Stomach (tissue), 9 donors: ENCODE data around the gene RMND5A. TPM values are rescaled to one million over a fixed set of nuclear protein-coding genes. Genes with fewer than 3 reads are reported as not detected.
A peak's percentile ranks its signal among the peaks of the same experiment; 100 is the strongest.

Source experiments
- DNase-seq, 2 donors: peaks; one replicate each; pipeline versions ENCODE4 v3.0.0 to v3.0.0-alpha.2; 2013 to 2019
- H3K27ac ChIP-seq, 5 donors: fragments of 200-600 bp in 4 of 5; sonication (generic) in 4 of 5; one replicate each; pipeline ENCODE4 v1.5.1; 2013 to 2019; ENCODE audit warnings: mild to moderate bottlenecking in 1 of 5, moderate library complexity in 1 of 5
- H3K27me3 ChIP-seq, 3 donors: fragments of 200-600 bp; sonication (generic); one replicate each; pipeline ENCODE4 v1.5.1; 2017 to 2019; ENCODE audit warnings: mixed run types in 1 of 3
- H3K36me3 ChIP-seq, 4 donors: fragments of 200-600 bp; sonication (generic); 1 replicate in 3 of 4; 2 replicates in 1 of 4; pipeline ENCODE4 v1.5.1; 2016 to 2019
- H3K4me1 ChIP-seq, 4 donors: fragments of 200-600 bp; sonication (generic); one replicate each; pipeline ENCODE4 v1.5.1; 2016 to 2019
- H3K4me3 ChIP-seq, 4 donors: fragments of 200-600 bp; sonication (generic) in 3 of 4; one replicate each; pipeline ENCODE4 v1.5.1; 2016 to 2019; ENCODE audit warnings: mild to moderate bottlenecking in 1 of 4
- H3K9me3 ChIP-seq, 4 donors: fragments of 200-600 bp; sonication (generic); one replicate each; pipeline ENCODE4 v1.5.1; 2016 to 2019
- EP300 ChIP-seq: sonication (generic); formaldehyde crosslinking; IDR thresholded peaks from one replicate; pipeline ENCODE4 v1.6.1; 2017; ENCODE audit warnings: antibody characterized with exemption
- POLR2A ChIP-seq, 4 donors: fragments of 450-650 bp; IDR thresholded peaks; one replicate each; pipeline ENCODE4 v1.6.1; 2016; ENCODE audit warnings: antibody characterized with exemption in 4 of 4, control low read depth in 2 of 4, mild to moderate bottlenecking in 1 of 4, moderate library complexity in 1 of 4
- POLR2AphosphoS5 ChIP-seq, 3 donors: sonication (generic); formaldehyde crosslinking; IDR thresholded peaks; one replicate each; pipeline ENCODE4 v1.6.1; 2016; ENCODE audit warnings: antibody characterized with exemption in 3 of 3
- WGBS, 5 donors: extraction: QIAGEN DNeasy Blood & Tissue Kit in 3 of 5; methylation state at CpG; one replicate each; pipeline versions ENCODE4 v1.1.5 to v1.1.7; 2013 to 2018; 5-methylcytosine and 5-hydroxymethylcytosine counted together
- intact Hi-C: fragments of 100-400 bp; cut with DNase I; formaldehyde crosslinking; loops from one replicate; pipeline ENCODE4 v1.15.1; 2023; ENCODE audit warnings: low total_unique reads
- polyA plus RNA-seq, 3 donors: library from polyadenylated mRNA; stranded (reverse); fragments of 200-250 nt; gene quantifications; one replicate each; pipeline ENCODE4 v1.2.3, GENCODE V29; 2013
- total RNA-seq, 5 donors: library from RNA; depleted of rRNA; stranded (reverse); fragments of >200 nt; gene quantifications; one replicate each; pipeline versions ENCODE4 v1.1.0 to v1.2.3, GENCODE V29; 2014 to 2016
- TF ChIP-seq, protein P1 (sequence below), 7 experiments: fragments of 450-650 bp in 4 of 7; fragments of 200-600 bp in 3 of 7; sonication (generic) in 3 of 7; IDR thresholded peaks; one replicate each; pipeline ENCODE4 v1.5.1; 2016 to 2019; ENCODE audit warnings: antibody characterized with exemption in 7 of 7, control low read depth in 2 of 7, mild to moderate bottlenecking in 1 of 7
- donor health status: healthy with polysubstance abuse.
- donor health status: Bipolar disorder and iron deficiency.
- donor health status: healthy.

RMND5A gene
- total and polyA plus RNA-seq, 8 donors, result 7.3 to 111 (median 24.5) TPM

DNA sequence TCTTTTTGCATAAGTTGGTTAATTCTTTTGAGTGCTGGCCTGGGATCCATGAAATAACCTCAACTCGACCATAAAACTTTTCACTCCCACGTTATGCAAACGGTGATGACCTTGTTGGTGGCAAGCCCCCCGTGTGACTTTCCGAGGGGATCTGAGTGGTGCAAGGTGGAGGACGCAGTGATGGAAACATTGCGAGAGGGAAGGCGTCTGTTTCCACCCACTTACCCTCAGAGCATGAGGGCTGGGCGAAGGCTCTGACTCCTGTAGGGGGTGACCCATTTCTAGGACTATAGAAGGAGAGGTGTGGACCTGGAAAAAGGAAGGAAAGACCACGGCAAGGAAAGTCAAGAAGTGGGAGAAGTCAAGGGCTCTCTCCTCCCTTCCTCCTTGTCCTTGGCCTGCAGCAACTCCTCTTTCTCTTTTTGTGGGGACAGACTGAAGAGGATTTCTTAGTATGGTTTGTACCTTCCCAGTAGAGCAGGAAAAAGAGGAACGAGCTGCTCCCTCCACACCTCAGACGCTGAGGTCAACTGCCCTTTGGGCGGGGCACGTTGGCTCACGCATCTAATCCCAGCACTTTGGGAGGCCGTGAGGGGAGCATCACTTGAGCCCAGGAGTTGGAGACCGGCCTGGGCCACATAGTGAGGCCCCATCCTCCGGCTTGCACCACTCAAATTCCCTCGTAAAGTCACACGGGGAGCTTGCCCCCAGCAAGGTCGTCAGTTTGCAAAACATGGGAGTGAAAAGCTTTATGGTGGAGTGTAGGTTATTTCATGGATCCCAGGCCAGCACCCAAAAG, 86.2 kb downstream of the RMND5A start:
- 75 to 80% (median 77%) methylated on average over 21 of the region's 21 CpGs for WGBS, 5 donors
- TF ChIP-seq EP300, result no peak
- TF ChIP-seq, protein P1, sequence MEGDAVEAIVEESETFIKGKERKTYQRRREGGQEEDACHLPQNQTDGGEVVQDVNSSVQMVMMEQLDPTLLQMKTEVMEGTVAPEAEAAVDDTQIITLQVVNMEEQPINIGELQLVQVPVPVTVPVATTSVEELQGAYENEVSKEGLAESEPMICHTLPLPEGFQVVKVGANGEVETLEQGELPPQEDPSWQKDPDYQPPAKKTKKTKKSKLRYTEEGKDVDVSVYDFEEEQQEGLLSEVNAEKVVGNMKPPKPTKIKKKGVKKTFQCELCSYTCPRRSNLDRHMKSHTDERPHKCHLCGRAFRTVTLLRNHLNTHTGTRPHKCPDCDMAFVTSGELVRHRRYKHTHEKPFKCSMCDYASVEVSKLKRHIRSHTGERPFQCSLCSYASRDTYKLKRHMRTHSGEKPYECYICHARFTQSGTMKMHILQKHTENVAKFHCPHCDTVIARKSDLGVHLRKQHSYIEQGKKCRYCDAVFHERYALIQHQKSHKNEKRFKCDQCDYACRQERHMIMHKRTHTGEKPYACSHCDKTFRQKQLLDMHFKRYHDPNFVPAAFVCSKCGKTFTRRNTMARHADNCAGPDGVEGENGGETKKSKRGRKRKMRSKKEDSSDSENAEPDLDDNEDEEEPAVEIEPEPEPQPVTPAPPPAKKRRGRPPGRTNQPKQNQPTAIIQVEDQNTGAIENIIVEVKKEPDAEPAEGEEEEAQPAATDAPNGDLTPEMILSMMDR (IDR thresholded peaks at IDR 0.05), result no peak
- no peak for TF ChIP-seq POLR2A (IDR thresholded peaks at IDR 0.05)
- no peak for TF ChIP-seq POLR2AphosphoS5 (IDR thresholded peaks at IDR 0.05)
- intact Hi-C loops, result no loop called here
- H3K4me1 ChIP-seq, result peaks cover 19 to 30% (median 27%) of the 10 kb centered on the region in 4 donors
- peaks cover 5 to 39% (median 21%) of the 10 kb centered on the region in 3 donors for H3K27me3 ChIP-seq
- no peaks in the 10 kb centered on the region for H3K36me3 ChIP-seq
- H3K4me3 ChIP-seq, result no peak overlapping the region
- H3K27ac ChIP-seq, result peak overlapping the region in 1 of 5 donors; percentile 37
- DNase-seq, result no peak
- no peaks in the 10 kb centered on the region for H3K9me3 ChIP-seq

DNA sequence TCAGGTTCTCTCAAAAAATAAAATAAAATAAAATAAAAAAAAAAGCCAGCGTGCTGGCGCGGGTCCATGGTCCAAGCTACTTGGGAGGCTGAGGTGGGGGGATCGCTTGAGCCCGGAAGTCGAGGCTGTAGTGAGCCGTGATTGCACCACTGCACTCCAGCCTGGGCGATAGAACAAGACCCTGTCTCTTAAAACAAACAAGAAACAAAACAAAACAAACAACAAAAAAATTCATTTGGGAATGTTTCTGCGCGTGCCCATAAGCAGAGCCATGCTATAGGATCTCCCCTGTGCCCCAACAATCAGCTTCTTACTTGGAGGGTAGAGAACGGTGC, 87.0 kb downstream of the RMND5A start:
- 25 to 39% (median 31%) methylated on average over 11 of the region's 11 CpGs for WGBS, 5 donors
- Histone ChIP-seq H3K9me3 (no peaks in the 10 kb centered on the region), H3K4me1 (peaks cover 19 to 30% (median 27%) of the 10 kb centered on the region in 4 donors), H3K27ac (peak overlapping the region in 2 of 5 donors; percentile 46 to 64), H3K27me3 (peaks cover 5 to 48% (median 21%) of the 10 kb centered on the region in 3 donors), H3K36me3 (no peaks in the 10 kb centered on the region), H3K4me3 (peak overlapping the region; percentile 43 to 60 (median 52))
- TF ChIP-seq, protein P1 (IDR thresholded peaks at IDR 0.05), result no peak
- TF ChIP-seq POLR2AphosphoS5 (IDR thresholded peaks at IDR 0.05) (no peak), EP300 (no peak), POLR2A (IDR thresholded peaks at IDR 0.05) (no peak)
- no peak for DNase-seq
- intact Hi-C loops, result no loop called here

DNA sequence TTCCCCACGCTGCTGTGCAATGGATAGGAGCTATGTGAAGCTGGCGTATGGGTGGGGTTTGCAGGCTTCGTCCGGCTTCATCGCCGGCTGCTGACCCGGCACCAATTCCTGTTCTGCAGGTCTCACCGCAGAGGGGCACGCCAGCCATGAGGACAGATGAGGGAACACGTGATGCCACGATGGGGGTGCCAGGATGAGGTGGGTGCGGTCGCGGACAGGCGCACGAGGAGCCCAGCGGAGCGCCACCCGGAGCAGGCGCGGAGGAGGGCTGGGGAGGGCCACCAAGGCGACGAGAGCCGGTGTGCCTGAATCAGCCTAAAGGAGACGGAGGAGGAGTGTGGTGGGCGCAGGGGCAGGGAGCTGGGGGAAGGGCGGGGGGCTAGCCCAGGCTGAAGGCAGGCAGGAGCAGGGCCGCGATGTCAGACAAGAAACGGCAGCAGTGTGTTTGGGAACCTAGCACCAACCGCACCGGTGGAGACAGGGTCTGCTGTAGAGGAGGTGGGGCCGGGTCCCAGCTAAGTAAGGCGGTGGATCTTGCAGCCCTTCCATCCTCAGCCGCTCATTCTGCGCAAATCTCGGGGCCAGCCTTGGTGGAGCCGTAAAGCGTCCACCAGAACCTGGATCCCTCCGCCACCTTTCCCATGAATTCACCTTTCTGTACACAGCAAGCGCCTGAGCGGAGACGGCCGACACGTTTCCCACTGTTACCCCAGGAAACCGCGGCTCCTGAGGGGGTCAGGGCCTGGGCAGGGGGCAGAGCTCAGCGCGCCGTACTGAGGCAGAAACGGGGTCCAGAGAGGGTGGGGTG, 87.6 kb downstream of the RMND5A start:
- TF ChIP-seq EP300 (no peak), POLR2A (IDR thresholded peaks at IDR 0.05) (no peak)
- TF ChIP-seq, protein P1 (IDR thresholded peaks at IDR 0.05), result peak in 1 of 7 experiments; percentile 0
- Histone ChIP-seq H3K4me1 (peaks cover 19 to 30% (median 27%) of the 10 kb centered on the region in 4 donors), H3K36me3 (no peaks in the 10 kb centered on the region), H3K9me3 (no peaks in the 10 kb centered on the region), H3K4me3 (peak overlapping the region; percentile 43 to 60 (median 52)), H3K27ac (peak overlapping the region in 4 of 5 donors; percentile 11 to 64 (median 47)), H3K27me3 (peaks cover 5 to 54% (median 21%) of the 10 kb centered on the region in 3 donors)
- peak; percentile 38 to 87 for DNase-seq
- 0 to 4% (median 1%) methylated on average over 43 to 51 of the region's 51 CpGs for WGBS, 5 donors
- intact Hi-C loops, result no loop called here

DNA sequence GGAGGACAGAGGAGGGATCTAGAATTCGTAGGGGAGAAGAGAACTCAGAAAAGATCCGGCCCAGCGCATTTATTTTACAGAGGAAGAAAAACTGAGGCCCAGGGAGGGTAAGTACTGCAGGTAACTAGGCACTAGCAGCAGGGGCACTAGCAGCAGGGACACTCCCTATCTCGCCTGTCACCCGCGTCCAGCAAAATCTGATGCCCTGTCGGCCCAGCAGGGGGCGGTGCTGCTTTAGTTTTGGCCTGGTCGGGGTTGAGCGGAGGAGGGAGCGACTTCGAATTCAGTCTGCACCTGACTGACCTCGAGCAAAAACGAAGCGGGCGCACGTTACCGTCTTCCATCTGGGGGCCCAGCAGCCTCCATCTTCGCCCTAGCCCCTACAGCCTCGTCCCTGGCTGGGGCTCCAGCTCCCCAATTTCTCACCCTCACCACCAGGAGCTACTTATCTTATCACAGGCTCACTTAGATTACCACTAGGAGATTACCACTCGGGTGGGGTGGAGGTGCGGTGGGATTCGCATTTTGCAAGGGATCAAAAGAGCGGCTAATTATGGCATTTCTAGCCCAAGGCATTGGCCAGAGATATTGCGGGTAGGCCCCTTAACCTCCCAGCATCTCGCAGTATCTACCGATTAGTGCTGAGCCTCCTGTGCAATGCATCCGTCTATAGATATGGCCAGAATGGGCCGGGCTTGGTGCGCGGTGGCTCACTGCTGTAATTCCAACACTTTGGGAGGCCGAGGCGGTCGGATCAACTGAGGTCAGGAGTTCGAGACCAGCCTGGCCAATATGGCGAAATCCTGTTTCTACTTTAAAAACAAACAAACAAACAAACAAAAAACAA, 88.4 kb downstream of the RMND5A start:
- H3K4me1 ChIP-seq, result peaks cover 19 to 30% (median 27%) of the 10 kb centered on the region in 4 donors
- WGBS, 5 donors, result 9 to 17% (median 13%) methylated on average over 28 to 36 of the region's 36 CpGs
- no peaks in the 10 kb centered on the region for H3K9me3 ChIP-seq
- peak overlapping the region in 4 of 5 donors; percentile 11 to 64 (median 50) for H3K27ac ChIP-seq
- peak; percentile 90 to 95 for DNase-seq
- TF ChIP-seq POLR2AphosphoS5 (IDR thresholded peaks at IDR 0.05), result peak in 1 of 3 donors; percentile 59
- TF ChIP-seq POLR2A (IDR thresholded peaks at IDR 0.05), result no peak
- no peak for TF ChIP-seq EP300
- TF ChIP-seq, protein P1 (IDR thresholded peaks at IDR 0.05), result peak in 5 of 7 experiments; percentile 73 to 95 (median 87)
- H3K27me3 ChIP-seq, result peaks cover 5 to 62% (median 21%) of the 10 kb centered on the region in 3 donors
- H3K4me3 ChIP-seq, result peak overlapping the region; percentile 43 to 60 (median 52)
- intact Hi-C loops, result no loop called here
- H3K36me3 ChIP-seq, result no peaks in the 10 kb centered on the region
